Stimulated activated CD8-positive, alpha-beta memory T cell treated with anti-CD3 and anti-CD28 coated beads, Interleukin-2, amount 100 ng/mL, for 48 hours (primary cell): ENCODE results near the gene PRR13.
"Not testable (repeated sequence)": the region's sequence is repeated elsewhere in the genome, so short reads cannot be mapped to it uniquely, and the experiment has no call there.

Experiments
- DNase-seq, 2 donors: peaks; one replicate each; pipeline ENCODE4 v3.0.0-alpha.2; 2020; ENCODE audit warnings: low read depth in 2 of 2

The PRR13 gene, protein sequence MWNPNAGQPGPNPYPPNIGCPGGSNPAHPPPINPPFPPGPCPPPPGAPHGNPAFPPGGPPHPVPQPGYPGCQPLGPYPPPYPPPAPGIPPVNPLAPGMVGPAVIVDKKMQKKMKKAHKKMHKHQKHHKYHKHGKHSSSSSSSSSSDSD

DNA sequence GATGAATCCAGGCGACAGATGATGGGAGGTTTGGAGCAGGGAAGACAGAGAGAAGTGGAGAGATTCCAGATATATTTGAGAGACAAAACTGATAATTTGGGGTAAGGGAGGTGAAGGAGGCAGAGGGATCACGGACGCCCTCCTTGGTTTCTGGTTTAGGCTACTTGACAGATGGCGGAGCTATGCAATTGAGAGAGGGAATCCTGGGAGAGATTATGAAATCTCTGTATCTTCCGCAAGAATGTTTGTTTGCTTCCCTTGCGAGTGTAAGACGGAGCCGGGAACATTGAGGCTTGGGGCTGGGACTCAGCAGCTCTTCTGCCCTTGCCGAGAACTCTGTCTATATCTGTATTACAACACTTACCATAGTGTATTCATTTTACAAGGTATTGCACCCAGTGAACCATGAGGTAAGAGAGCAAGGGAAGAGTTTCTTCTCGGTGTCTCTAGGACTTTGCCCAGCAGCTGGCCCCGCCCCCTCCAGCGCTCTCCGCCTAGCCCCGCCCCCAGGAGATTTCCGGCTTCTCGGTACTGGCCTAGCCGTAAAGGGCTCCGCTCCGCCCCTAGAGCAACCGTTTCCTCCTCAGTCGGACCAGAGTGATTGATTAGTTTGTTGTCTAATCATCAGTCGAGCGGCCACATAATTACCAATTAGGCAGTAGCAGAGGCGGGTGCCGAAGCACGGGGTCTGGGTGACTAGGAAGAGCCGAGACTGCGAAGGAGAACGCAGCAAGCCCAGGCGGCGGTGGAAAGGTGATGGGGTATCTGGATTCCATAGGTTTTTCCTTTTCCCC, at the start of gene PRR13:
PRR13 (plus strand) TSS at position 695 of the 794 bp plus-strand sequence. CDS start 981 bp downstream, outside the sequence.
- peak; percentile 99 for DNase-seq

DNA sequence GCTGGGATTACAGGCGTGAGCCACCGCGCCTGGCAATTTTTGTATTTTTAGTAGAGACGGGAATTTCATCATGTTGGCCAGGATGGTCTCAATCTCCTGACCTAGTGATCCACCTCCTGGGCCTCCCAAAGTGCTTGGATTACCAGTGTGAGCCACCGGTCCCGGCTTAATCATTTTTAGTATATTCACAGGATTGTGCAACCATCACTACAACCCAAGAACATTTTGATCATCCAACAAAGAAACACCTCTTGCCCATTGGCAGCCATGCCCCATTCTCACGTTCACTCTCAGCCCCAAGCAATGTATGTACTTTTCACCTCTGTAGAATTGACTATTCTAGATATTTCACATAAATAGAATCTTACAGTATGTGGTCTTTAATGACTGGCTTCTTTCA, 41.6 kb upstream of the PRR13 start:
- DNase-seq: no peak

DNA sequence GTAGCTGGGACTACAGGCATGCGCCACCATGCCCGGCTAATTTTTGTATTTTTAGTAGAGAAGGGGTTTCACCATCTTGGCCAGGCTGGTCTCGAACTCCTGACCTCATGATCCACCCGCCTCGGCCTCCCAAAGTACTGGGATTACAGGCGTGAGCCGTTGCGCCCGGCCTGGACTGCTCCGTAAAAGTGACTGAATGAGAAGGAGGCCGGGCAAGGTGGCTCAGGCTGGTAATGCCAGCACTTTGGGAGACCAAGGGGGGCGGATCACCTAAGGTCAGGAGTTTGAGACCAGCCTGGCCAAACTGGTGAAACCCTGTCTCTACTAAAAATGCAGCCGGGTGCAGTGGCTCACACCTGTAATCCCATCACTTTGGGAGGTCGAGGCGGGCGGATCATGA, 39.2 kb upstream of the PRR13 start:
- not testable (repeated sequence) for DNase-seq

DNA sequence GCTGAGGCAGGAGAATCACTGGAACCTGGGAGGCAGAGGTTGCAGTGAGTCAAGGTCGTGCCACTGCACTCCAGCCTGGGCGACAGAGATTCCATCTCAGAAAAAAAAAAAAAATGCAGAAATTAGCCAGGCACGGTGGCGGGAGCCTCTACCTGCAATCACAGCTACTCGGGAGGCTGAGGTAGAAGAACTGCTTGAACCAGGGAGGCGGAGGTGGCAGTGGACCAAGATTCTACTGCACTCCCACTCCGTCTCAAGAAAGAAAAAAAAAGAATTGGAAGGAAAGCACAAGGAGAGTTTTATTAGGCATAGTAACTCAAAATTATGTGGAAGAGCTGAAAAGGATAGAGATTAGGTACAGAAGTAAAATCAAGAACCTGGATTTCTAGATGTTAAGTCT, 38.7 kb upstream of the PRR13 start:
- no peak for DNase-seq

DNA sequence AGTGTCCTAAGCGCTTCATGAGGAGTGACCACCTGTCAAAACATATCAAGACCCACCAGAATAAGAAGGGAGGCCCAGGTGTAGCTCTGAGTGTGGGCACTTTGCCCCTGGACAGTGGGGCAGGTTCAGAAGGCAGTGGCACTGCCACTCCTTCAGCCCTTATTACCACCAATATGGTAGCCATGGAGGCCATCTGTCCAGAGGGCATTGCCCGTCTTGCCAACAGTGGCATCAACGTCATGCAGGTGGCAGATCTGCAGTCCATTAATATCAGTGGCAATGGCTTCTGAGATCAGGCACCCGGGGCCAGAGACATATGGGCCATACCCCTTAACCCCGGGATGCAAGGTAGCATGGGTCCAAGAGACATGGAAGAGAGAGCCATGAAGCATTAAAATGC, 30.6 kb upstream of the PRR13 start:
- DNase-seq: no peak

DNA sequence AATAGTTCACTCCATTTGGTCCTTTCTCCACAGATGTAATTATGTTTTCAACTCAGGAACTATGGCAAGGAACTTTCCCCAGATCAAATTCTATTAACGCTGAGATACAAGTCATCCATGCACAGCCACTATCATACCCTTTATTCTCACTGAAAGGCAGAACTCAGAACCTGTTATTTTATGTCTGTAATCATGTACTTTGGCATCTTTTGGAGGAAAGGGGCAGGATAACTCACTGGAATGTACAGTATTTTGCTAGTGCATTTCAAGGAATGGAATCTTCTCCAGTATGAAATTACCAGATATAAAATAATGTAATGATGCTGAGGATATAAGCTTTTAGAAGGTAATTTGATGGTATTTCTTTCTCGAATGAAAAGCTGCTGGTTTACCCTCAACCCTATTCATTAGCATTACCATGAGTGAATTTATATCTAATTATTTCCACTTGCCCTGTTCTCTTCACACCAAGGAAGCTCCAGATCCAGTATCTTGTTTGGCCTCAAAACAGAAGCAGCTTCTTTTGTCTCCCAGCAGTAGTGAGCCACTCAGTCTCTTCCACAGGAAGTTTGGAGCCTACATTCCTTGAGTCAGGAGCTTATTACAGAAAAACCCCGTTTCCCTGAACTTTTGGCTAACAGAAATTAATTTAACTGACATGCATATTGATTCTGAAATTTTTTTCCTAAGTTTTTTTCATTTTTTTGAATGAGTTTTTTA, 27.9 kb upstream of the PRR13 start:
- DNase-seq: no peak

DNA sequence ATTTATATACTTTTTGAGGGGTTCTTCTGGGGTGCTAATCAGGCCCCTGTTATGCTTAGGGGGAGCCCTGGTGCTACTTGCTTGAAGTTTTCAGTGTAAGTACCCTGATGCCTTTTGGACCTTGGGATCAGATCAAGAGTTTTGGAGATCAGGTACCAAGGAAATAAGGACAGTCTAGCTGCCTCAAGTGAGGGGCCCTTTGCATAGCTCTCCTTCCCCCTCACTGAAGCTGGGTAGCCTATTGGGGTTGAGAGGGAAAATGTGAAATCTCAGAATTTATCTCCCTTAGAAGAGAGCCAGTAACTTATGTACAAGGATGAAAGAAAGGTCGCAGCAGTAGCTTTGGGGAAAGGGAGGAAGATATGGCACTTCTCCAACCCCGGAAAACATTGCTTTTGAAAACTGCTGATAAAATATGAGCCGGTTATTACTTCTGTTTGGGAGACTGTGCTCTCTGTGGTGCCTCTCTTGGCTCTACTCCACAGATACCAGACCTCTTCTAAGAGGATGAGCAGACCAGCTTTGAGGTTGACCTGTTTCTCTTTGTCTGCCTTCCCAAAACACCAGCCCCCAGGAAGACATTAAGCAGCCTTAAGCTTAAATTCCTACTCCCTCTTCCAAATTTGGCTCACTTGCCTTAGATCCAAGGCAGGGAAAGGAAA, 26.6 kb upstream of the PRR13 start:
- no peak for DNase-seq

DNA sequence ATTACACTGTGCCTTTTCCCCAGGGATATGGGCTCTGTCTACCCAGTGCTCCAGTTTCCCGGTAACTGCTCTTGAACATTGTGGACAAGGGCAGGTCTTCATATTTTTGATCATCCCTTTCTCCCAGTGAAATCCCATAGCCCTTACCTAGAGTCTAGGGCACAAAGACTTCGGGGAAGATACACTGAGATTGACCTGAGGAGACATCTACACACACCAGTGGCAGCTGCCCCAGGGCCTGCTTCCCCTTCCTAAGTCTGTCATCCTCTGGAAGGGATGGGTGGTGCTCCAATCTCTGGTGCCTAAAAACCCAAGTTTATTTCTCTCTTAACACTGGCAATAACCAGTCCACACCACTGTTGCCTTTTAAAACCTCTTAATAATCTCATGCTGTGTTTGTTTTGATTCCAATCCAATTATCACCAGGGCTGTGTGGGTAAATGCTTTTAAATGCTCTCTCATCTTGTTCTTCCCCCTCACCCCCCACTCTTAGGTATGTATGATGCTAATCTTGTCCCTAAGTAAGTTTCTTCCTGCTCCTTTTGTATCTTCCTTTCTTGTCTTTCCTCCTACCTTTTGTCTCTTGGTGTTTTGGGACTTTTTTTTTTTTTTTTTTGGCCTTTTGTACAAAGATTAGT, 25.7 kb upstream of the PRR13 start:
- not testable (repeated sequence) for DNase-seq

DNA sequence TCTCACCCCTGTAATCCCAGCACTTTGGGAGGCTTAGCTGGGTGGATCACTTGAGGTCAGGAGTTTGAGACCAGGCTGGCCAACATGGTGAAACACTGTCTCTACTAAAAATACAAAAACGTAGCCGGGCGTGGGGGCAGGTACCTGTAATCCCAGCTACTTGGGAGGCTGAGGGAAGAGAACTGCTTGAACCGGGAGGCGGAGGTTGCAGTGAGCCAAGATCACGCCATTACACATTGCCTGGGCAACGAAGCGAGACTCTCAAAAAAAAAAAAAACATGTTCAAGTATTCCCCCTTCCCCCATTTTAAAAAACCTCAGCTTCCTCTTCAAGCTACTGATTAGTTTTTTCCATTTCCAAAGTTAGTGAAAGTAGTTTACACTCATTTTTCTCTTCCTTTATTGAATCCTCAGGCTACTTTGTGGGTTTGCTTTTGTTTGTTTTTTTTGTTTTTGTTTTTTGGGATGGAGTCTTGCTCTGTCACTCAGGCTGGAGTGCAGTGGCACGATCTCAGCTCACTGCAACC, 24.2 kb upstream of the PRR13 start:
- not testable (repeated sequence) for DNase-seq

DNA sequence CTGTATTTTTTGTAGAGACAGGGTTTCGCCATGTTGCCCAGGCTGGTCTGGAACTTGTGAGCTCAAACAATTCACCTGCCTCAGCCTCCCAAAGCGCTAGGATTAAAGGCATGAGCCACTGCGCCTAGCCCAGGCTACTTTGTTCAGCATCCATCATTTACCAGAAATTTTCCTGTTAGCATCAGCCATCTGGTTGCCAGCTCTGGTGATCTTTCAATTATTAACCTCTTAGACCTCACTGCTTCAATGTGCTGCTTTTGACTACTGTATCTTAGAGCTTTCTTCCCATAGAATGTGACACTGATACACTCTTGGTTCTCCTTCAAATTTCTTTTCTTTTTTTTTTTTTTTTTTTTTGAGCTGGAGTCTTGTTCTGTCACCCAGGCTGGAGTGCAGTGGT, 23.3 kb upstream of the PRR13 start:
- DNase-seq: no peak

DNA sequence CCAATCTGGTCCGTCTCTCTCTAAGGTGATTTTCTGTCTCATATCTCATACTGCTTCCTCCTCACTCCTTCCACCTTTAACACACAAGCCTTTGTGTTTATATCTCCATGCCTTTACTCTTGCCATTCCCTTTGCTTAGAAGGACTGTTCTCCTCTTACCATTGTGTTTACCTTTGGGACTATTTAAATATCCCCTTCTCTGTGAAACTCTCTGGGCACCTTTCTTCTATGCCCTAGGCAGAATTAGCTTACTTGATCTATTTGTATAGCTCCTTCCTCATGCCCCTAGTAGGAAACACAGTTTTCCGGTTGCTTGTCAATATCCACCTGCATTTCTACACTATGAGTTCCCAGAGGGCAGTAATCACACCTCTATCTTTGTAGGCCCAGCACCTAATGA, 21.8 kb upstream of the PRR13 start:
- no peak for DNase-seq

DNA sequence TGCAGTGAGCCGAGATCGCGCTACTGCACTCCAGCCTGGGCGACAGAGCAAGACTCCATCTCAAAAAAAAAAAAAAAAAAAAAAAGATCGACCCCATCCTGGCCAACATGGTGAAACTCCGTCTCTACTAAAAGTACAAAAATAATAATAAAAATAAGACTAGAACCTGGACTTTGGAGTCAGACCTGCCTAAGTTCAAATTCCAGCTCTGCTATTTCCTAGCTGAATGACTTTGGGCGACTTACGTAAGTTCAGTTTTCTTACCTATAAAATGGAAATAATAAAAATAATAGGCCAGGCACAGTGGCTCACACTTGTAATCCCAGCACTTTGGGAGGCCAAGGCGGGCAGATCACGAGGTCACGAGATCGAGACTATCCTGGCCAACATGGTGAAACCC, 19.3 kb upstream of the PRR13 start:
- not testable (repeated sequence) for DNase-seq

DNA sequence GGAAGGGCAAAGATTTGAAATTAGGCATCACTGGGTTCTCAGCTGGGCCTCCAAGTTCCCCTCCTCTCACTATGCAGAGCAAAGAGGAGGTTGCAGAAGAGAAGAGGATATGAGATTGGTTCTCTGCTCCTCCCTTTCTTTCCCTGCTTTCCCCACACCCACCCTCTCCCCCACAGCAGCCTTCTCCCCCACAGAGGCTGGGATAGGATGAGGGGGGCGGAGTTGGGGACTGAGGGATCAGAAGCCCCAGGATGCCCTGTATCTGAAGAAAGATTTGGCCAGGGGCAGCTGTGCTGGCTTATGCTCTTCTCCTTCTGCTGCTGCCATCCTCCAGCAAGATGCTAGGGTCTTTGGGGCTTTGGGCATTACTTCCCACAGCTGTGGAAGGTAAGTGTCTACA, 17.9 kb upstream of the PRR13 start, which contains the start of gene AMHR2:
AMHR2 (plus strand) TSS at position 259 of the 400 bp plus-strand sequence; CDS start at position 339, 80 bp downstream.
- DNase-seq: no peak

DNA sequence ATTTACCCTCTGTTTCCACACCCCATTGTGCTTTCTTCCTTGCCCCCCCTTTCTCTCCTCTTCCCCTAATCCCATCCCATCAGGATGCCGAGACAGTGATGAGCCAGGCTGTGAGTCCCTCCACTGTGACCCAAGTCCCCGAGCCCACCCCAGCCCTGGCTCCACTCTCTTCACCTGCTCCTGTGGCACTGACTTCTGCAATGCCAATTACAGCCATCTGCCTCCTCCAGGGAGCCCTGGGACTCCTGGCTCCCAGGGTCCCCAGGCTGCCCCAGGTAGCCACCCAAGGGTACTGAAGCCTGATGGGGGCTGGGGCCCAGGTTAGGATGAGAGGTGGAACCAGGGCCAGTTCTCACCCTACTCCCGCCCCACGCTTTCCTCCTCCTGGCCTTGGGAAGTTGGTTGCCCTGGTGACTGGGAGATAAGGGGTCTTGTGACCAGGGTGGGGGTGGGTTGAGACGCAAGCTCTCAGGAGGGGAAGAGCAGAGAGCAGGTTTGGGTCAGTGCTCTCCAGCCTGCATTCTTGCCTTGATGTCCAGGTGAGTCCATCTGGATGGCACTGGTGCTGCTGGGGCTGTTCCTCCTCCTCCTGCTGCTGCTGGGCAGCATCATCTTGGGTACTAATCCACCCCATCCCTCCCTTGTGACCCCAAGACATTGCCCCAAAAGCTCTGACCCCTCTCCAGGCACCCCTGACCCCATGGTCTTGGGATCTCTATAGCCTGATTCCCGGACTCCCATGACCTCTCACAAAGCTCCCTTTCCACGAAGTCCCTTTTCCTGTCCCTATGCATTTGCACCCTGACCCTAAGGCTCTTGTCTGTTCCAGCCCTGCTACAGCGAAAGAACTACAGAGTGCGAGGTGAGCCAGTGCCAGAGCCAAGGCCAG, 16.7 kb upstream of the PRR13 start:
- DNase-seq: no peak

DNA sequence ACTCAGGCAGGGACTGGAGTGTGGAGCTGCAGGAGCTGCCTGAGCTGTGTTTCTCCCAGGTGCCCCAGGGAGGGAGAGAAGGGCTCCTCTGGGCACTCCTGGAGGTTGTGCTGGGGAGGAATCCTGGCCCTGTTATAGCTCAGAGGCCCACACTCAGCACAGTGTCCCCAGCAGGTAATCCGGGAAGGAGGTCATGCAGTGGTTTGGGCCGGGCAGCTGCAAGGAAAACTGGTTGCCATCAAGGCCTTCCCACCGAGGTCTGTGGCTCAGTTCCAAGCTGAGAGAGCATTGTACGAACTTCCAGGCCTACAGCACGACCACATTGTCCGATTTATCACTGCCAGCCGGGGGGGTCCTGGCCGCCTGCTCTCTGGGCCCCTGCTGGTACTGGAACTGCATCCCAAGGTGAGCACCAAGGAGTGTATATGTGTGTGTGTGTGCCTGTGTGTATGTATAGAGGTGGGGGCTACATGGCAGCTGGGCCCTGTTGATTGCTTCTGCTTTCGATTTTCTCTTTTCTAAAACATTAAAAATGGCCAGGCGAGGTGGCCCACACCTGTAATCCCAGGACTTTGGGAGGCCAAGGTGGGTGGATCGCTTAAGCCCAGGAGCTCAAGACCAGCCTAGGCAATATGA, 15.9 kb upstream of the PRR13 start:
- DNase-seq: no peak

DNA sequence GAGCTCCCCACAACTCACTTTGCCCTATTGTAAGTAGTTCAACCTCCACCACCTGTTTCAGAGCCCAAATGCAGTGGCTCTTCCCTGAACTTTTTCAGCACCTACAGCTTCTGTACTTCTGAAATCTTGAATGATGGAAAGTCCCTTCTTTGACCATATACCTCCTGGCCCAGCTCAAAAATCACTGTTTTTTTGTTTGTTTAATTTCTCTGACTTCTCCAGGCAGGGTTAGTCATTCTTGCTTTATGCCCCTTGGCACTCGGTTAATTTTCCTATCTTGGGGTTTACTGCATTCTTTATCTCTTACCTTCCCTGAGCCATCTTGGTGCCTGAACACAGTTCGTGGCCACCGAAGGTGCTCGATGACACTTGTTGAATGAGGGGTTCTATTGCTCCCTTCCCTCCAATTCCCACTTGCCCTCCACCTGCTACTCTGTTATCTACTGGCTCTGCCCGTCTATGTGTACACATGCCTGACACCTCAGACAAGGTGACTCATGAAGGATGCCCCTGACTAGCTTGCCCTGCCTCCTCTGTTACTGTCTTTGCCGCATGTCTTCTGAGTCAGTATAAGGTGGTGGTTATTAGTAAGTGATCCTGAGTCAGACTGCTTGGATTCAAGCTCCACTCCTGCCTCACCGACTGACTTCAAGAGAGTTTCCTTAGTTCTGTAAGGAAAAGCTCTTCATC, 13.5 kb upstream of the PRR13 start:
- DNase-seq: no peak

DNA sequence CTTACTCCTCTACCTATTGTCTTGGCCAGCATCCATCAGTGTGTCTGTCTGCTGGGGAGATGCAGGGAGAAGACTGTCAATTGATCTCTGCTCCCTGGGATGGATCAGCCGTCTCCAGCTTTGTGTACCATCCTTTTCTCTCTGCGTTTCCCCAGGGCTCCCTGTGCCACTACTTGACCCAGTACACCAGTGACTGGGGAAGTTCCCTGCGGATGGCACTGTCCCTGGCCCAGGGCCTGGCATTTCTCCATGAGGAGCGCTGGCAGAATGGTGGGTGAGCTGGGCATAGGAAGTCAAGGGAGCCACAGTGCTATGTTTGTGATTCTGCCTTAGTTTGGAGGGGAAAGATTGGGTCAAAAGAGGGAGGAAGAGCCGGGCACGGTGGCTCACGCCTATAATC, 12.8 kb upstream of the PRR13 start:
- DNase-seq: no peak

DNA sequence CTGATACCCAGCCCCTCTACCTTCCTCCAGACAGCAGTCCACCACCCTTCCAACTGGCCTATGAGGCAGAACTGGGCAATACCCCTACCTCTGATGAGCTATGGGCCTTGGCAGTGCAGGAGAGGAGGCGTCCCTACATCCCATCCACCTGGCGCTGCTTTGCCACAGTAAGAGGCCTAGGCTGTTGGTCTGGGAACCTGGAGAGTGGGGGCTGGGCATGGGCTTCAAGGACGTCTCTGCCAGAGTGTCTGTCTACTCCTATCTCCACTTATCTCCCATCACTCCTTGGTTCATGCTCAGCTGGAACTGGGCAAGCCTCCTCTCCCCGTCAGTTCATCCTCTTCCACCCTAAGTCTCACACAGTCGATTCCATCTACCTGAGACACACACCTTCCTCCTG, 11.4 kb upstream of the PRR13 start:
- DNase-seq: no peak

DNA sequence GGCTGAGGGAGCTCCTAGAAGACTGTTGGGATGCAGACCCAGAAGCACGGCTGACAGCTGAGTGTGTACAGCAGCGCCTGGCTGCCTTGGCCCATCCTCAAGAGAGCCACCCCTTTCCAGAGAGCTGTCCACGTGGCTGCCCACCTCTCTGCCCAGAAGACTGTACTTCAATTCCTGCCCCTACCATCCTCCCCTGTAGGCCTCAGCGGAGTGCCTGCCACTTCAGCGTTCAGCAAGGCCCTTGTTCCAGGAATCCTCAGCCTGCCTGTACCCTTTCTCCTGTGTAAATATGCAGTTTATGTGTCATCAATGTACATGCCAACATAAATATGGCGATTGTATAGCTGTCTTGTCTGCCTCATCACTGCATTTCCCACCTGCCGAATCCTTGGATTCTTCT, 10.3 kb upstream of the PRR13 start:
- no peak for DNase-seq
